GM18873 (cell line): ENCODE measurements around the gene OXSR1.
"Not testable (repeated sequence)": the region's sequence is repeated elsewhere in the genome, so short reads cannot be mapped to it uniquely, and the experiment has no call there.

Experiments
- ATAC-seq: cut with Tn5 transposase; IDR thresholded peaks from one replicate; pipeline ENCODE4 v1.9.1; 2021; ENCODE audit warnings: mild to moderate bottlenecking, moderate library complexity, moderate number of reproducible peaks; ENCODE audit not compliant: unreplicated experiment, low FRiP score

The OXSR1 gene

DNA sequence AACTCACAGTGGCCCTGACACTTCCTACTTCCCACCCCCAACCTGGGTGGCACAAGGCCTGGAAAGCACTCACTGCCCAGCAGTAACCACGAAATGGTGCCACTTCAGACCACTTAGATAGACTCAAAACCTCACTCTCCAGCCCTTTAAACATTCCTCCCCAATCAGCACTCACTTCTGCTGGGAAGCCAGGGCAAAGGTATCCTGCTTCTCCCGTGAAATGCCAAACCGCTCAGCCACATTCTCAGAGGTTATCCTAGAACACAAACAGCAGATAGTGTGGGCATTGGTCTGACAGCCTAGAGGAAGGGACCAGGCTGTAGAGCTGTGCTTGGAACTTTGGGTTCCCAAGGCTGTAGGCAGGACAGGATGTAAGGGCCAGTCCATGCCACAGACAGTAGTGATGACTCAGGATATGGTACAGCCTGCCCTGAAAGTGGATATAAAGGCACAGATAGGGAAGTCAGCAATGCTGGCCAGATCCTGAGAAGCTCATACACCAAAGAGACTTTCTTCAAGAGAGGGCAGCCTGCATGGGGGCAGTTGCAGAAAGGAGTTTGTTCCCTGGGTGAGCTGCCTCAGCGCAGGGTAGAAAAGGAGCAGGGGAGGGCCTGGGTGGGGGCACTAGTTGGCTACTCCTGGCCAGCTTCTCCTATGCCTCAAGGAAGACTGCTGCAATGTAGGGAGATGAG is 37.6 kb upstream of the OXSR1 start:
- ATAC-seq = no peak

DNA sequence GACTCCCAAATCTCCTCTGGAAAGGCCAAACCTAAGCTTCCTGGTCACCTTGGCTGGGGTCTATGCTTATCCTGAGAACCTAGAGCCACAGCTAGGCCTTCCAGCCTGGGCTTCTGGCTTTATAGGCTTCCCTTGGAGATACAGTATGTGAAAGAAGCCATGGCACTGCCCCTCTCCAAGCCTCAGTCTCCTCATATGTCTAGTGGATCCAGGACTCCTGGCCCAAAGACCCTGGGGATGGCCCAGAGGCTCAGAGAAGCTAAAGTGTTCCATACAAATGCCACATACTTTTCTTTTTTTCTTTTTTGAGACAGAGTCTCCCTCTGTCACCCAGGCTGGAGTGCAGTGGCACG is 37.1 kb upstream of the OXSR1 start:
- no peak for ATAC-seq

DNA sequence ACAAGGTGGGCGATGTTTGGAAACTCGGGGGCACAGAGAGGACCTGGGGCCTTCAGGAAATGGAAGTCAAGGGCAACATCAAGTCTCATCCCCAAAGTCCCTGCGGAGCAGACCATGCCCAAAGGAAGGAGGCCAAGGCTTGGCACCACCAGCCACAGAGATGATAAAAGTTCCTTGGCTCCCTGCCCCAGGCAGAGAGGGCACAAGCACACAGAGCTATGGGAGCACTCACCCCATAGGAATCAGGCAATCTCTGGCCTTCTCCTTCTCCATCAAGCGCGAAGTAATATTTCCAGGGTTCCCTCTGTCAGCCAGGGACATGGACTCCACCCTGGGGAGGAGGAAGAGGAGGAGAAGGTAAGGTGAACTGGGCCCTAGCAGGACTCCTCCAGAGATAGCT is 36.3 kb upstream of the OXSR1 start:
- ATAC-seq = no peak

GRCh38 chr3:38130631-38131065 is 34.7 kb upstream of the OXSR1 start:
- ATAC-seq = no peak

DNA sequence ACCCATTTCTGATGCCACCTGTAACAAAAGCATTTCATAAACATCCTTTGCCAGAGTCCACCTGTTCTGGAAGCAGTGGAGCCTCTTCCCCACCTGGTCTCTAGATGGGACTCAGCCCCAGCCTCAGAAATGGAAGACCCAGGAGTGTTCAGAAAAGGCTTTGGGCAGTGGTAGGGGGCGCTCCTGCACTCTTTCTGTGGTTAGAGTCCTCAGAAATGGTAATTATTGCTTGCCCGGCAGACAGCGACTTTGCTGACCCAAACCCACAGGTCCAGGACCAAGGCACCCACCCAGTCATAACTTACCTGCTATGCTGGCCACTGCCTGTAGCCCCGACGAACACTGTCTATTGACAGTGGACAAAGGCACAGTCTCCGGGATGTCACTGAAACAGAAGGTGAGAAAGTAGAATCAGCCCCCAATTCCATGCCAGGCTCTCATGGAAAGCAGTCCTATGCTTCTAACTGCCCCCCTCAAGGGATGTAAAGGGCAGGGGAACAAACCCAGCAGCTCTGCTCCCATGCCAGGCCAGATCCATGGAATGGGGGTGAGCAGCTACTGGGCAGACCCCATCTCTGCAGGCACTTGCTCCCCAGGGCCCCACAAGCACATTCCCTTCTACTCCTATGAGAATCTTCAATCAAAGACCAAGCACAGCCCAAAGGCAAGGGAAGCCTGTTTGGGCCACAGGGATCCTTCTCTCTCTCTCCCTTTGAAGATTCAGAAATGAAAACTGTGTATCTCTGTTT is 33.5 kb upstream of the OXSR1 start:
- ATAC-seq = no peak

DNA sequence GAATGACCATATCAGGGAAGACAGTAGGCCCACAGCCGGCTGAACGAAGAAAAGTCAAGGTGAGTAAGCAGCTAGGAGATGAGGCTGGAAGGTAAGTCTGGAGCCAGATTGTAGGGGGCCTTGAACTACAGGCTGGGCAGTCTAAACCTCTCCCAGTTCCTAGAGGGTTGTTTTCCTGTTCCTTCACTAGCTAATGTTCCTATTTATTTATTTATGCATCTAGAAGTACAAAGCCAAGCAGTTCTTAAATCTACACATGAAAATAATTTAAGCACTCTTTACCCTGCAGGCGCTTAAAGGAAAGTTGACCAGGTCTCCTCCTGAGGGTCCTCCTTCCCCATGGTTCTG is 32.2 kb upstream of the OXSR1 start:
- ATAC-seq = no peak

DNA sequence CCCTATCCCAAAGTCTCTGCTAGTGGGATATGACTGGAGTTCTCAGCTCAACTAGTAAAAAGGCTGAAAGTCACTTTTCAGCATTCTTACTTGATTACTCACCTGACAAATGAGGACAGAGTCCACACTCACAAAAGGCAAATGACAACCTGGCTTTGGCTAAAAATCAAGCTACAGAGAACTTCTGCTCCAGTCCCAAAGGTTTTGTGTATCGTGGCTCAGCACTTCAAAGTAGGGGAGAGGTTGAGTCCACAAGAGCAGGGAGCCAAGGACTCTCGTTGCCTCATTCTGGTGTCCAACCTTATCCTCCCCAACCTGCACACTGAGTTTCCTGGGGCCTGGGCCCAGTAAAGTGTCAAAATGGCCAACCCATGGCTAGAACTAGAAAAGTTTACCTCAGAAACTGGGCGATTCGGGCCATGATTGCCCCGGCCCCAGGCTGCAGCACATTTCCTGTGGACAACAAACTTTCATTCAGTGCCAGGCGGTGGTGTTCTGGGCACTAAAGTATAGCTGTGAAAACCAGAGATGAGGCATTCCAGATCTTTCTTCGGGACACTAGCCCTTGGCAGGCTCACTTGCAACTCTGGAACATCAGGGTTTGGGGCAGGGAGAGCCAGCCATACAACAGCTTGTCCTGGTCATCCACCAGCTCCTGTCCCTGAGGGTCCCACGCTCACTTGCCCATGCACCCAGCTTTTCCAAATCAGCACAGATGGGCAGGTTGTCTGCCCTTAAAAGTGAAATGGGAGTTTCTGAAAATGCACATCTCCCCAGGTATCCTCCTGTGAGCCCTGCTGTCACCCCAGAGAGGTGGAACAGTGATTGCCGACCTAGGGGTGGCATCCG is 31.6 kb upstream of the OXSR1 start:
- no peak for ATAC-seq

DNA sequence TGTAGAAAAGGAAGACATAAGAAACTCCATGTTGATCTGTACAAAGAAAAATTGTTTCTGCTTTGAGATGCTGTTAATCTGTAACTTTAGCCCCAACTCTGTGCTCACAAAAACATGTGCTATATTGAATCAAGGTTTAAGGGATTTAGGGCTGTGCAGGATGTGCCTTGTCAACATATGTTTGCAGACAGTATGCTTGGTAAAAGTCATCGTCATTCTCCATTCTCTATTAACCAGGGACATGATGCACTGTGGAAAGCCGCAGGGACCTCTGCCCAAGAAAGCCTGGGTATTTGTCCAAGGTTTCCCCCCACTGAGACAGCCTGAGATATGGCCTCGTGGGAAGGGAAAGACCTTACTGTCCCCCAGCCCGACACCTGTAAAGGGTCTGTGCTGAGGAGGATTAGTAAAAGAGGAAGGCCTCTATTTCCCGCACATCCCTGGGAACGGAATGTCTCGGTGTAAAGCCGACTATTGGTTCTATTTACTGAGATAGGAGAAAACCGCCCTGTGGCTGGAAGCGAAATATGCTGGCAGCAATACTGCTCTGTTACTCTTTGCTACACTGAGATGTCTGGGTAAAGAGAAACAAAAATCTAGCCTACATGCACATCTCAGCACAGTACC is 30.7 kb upstream of the OXSR1 start:
- ATAC-seq = not testable (repeated sequence)

DNA sequence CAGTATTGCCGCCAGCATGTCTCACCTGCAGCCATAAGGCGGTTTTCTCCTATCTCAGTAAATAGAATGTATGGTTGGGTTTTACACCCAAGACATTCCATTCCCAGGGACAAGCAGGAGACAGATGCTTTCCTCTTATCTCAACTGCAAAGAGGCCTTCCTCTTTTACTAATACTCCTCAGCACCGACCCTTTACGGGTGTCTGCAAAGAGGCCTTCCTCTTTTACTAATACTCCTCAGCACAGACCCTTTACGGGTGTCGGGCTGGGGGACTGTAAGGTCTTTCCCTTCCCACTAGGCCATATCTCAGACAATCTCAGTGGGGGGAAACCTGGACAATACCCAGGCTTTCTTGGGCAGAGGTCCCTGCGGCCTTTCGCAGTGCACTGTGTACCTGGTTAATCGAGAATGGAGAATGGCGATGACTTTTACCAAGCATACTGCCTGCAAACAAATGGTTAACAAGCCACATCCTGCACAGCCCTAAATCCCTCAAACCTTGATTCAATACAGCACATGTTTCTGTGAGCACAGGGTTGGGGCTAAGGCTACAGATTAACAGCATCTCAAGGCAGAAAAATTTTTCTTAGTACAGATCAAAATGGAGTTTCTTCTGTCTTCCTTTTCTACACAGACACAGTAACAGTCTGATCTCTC is 29.6 kb upstream of the OXSR1 start:
- not testable (repeated sequence) for ATAC-seq

DNA sequence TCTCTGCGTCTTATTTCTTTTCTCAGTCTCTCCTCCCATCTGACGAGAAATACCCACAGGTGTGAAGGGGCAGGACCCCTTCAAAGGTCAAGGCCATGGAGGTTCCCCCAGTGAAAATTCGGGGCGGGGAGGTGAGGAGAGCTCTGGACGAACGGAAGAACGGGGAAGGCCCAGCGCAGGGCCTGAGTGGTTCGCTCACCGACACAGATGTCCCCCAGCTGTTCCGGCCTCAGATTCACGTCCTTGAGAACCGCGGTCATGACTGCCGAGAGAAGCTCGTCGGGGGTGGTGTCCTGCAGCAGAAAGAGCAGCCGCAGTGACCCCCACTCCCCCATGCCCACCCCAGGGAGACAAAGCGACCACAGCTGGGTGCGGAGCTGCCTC is 29.0 kb upstream of the OXSR1 start:
- ATAC-seq = no peak

DNA sequence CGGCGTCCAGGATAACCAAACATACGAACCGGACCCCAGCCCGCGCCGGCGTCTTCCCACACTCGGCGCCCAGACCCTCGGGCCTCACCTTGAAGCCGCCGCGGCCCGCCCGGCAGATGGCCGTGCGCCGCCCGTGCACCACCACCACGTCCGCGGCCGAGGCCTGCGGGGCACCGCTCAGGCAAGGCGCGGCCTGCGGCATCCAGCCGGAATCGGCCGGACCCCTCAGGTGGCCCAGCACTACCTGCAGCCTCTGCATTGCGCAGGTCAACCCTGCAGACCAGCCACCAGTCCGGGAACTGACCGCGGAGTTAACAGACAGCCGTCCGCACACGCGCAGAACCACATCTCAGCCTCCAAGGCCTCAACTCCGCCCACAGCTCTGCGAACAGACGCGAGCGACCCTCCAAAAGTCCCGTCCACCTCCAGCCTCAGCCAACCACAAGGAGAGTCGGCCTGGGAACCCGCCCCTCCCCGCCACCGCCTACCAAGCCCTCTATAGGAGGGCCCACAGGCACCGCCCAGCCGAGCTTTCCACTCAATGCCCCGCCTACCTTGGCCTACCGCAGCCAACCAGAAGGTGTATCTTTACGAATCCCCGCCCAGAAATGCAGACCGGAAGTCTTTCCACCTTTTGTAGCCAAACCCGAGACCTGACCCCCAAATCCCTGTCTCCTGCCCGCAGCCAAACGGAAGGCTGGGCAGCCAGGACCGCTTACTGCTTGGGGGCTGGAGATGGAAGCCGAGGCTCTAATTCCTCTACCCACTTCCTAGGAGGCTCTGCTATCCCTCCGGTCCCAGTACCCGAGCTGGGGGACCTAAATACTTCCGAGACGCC is 28.3 kb upstream of the OXSR1 start, which contains the start of gene ACAA1:
TSS of gene ACAA1 (minus strand) at position 351 of the 838 bp plus-strand sequence. CDS start at position 259, 92 bp downstream.
- ATAC-seq = peak; percentile 86

DNA sequence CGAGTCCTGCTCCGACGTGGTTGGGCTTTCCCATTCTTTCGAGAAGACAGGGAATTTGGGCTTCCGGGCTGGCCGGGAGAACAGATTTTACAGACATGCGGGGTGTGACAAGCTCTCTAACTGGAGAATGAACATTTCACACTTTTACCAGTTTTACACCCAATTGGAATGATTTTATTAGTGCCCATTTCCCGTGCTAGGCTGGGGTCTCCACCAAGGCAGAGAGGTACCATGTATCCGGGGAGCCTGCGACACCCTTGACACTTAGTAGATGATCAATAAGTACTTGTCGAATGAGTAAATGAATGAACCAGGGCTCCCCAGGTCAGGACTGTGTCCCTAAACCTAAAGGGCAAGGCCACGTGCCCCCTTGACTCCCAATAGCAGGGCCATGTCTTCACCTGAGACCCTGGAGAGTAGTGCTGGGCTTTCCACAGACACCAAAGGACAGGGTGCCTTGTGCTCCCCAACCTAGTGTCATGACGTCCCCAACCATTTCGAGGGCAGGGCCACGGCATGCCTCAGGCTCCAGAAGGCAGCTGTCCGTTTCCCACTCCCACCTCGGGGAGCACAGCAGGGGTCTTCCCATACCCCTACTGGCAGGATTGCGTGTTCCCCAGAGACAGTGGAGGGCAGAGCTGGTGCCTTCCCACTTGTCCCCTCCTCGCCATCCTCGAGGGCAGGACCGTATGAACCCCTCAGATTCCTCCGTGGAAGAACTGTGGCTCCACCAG is 27.6 kb upstream of the OXSR1 start:
- ATAC-seq = no peak

DNA sequence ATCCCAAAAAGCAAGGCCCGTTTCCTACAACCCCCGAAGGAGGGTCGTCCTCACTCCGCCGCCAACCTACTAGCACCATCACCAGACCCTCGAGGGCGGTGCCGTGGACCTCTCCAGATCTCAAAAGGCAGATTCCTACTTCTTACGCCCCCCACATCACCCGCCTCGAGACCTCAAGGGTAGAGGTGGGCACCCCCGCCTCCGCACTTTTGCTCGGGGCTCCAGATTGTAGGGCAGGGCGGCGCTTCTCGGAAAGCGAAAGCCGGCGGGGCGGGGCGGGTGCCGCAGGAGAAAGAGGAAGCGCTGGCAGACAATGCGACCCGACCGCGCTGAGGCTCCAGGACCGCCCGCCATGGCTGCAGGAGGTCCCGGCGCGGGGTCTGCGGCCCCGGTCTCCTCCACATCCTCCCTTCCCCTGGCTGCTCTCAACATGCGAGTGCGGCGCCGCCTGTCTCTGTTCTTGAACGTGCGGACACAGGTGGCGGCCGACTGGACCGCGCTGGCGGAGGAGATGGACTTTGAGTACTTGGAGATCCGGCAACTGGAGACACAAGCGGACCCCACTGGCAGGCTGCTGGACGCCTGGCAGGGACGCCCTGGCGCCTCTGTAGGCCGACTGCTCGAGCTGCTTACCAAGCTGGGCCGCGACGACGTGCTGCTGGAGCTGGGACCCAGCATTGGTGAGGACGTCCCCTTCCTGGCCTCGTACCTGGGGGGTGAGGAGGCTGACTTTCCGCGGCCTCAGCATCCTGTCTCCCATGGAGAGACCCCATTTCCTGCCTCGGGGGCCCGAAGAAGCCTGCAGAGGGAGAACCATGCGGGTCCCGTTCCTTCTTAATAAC is 26.8 kb upstream of the OXSR1 start, which contains the start of gene MYD88:
TSS of gene MYD88 (plus strand) at position 313 of the 842 bp plus-strand sequence. CDS start at position 353, 40 bp downstream.
- ATAC-seq = no peak

DNA sequence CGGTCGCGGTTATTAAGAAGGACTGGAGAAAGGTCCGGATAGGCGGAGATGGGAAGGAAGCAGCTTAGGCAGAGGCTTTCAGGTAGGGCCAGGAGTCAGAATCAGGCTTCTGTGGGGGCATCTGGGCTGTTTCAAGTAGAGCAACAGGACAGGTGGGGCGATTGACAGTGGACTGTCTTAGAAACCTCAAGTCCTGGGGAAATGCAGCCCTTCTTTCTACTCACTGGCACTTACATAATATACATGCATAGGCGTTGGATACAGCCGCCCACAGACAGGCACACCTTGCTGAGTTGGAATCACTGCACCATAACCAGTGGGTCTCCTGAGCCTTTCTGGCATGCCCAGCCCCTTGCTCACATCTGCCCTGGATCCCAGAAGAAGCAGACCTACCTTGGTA is 26.1 kb upstream of the OXSR1 start:
- ATAC-seq = no peak

- no peak for ATAC-seq
Observed at GRCh38 chr3:38139652-38140051, 25.7 kb upstream of the OXSR1 start.

DNA sequence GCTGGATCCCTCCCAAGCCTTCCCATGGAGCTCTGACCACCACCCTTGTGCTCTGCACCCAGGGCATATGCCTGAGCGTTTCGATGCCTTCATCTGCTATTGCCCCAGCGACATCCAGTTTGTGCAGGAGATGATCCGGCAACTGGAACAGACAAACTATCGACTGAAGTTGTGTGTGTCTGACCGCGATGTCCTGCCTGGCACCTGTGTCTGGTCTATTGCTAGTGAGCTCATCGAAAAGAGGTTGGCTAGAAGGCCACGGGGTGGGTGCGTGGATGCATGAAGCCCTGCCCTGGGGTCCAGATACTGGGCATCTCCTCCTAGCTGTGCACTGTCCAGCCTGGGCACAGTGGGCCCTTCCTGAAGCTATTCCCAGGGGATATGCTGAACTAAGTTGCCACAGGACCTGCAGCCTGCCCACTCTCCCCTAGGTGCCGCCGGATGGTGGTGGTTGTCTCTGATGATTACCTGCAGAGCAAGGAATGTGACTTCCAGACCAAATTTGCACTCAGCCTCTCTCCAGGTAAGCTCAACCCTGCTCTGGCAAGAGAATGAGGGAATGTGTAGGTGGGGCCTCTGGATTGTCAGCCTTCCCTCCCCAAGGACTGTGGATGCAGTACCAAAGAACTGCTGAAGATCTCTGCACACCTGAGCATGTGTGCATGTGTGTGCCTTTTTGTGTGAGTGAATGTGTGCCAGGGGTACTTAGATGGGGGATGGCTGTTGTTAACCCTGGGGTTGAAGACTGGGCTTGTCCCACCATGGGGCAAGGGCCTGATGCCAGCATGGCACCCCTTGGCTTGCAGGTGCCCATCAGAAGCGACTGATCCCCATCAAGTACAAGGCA is 24.8 kb upstream of the OXSR1 start:
- no peak for ATAC-seq
